Transverse colon (tissue), 4 donors: ENCODE results near the gene CLN6.

Source experiments
- CTCF ChIP-seq, 5 experiments: fragments of 200-600 bp in 3 of 5; fragments of 450-650 bp in 2 of 5; sonication (generic) in 3 of 5; IDR thresholded peaks; 1 replicate in 2 of 5; 2 replicates in 3 of 5; pipeline ENCODE4 v1.5.1; 2016 to 2017; ENCODE audit warnings: antibody characterized with exemption in 5 of 5, inconsistent platforms in 3 of 5, mild to moderate bottlenecking in 2 of 5, moderate library complexity in 1 of 5
- EP300 ChIP-seq: sonication (generic); formaldehyde crosslinking; IDR thresholded peaks from one replicate; pipeline ENCODE4 v1.6.1; 2017; ENCODE audit warnings: antibody characterized with exemption, low read depth
- POLR2A ChIP-seq: fragments of 450-650 bp; IDR thresholded peaks from one replicate; pipeline ENCODE4 v1.6.1; 2016; ENCODE audit warnings: antibody characterized with exemption, mild to moderate bottlenecking, moderate library complexity
- POLR2AphosphoS5 ChIP-seq, 3 donors: sonication (generic); formaldehyde crosslinking; IDR thresholded peaks; one replicate each; pipeline ENCODE4 v1.6.1; 2016; ENCODE audit warnings: antibody characterized with exemption in 3 of 3

- TF ChIP-seq POLR2A = no peak
- TF ChIP-seq CTCF (IDR thresholded peaks at IDR 0.05) = peak; percentile 78 to 88 (median 87)
- no peak for TF ChIP-seq EP300
- no peak for TF ChIP-seq POLR2AphosphoS5 (IDR thresholded peaks at IDR 0.05)
Measured at GRCh38 chr15:68252925-68253534, 23.5 kb upstream of the CLN6 start.
